ENCODE measurements around the gene CDC5L.

Gene CDC5L

DNA sequence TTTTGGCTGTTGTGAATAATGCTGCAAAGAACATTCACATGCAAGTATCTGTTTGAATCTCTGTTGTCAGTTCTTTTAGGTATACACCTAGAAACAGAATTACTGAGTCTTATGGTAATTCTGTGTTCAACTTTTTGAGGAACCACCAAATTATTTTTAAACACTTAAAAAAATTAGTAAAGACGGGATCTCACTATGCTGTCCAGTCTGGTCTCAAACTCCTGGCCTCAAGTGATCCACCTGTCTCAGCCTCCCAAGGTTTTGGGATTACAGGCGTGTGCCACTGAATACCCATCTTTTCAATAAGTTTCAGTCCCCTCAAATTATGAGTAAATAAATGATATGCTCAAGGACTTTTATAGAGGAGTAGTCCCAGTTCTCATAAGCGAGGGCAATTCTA, 27.5 kb upstream of the CDC5L start:
- no peak for TF ChIP-seq ZFX (IDR thresholded peaks at IDR 0.05; ENCODE audit: borderline replicate concordance)

DNA sequence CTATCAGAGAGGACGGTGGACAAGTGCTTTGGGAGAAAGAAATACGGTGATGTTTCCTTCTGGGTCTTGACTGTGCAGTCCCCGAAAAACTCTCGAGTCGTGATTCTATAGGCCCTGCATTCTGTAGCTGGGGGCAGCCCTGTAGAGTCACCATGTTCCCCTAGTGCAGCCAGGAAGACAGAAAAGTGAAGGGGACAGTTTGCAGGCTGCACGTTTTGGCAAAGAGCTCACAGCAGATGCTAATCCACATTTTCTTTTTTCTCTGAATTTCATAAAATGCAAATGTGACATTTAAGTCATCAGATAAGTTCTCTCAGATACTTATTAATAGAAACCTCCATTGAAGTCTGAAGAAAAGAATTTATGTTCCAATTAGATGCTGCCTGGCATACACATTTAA, 25.6 kb upstream of the CDC5L start:
- H3K27ac ChIP-seq: no peak overlapping the region
- TF ChIP-seq ZFX (IDR thresholded peaks at IDR 0.05; ENCODE audit: borderline replicate concordance) (no peak), CTCF (IDR thresholded peaks at IDR 0.05) (no peak)

More for the DNA sequence above, 27.5 kb upstream of the CDC5L start:
- no peak overlapping the region for H3K27ac ChIP-seq

DNA sequence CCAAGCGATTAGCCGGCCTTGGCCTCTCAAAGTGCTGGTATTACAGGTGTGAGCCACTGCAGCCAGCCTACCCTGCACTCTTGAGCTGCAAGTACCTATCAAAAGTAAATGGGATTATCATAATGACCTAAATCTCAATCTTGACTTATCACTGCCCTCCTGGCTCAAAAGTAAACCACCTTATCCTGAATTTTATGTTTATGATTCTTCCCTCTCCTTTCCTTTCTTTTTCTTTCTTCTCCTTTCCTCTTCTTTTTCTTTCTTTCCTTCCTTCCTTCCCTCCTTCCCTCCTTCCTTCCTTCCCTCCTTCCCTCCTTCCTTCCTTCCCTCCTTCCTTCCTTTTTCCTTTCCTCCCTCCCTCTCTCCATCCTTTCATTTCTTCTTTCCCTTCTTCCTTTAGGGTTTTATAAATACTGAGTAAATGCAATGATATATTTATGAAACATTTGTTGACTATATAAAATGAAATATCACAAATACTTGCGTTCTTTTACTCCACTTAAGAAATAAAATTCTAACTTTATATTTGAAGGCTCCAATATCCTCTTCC, 24.1 kb upstream of the CDC5L start:
- H3K27ac ChIP-seq: no peak overlapping the region
- TF ChIP-seq ZFX (IDR thresholded peaks at IDR 0.05; ENCODE audit: borderline replicate concordance): no peak
- TF ChIP-seq CTCF (IDR thresholded peaks at IDR 0.05): no peak

GRCh38 chr6:44366781-44367180, 20.7 kb upstream of the CDC5L start:
- H3K27ac ChIP-seq: no peak overlapping the region
- TF ChIP-seq CTCF (IDR thresholded peaks at IDR 0.05) (no peak), ZFX (IDR thresholded peaks at IDR 0.05; ENCODE audit: borderline replicate concordance) (no peak)

- H3K27ac ChIP-seq: no peak overlapping the region
- TF ChIP-seq ZFX (IDR thresholded peaks at IDR 0.05; ENCODE audit: borderline replicate concordance) (no peak), CTCF (IDR thresholded peaks at IDR 0.05) (no peak)
These were observed 19.8 kb upstream of the CDC5L start for GRCh38 chr6:44367681-44368080.

DNA sequence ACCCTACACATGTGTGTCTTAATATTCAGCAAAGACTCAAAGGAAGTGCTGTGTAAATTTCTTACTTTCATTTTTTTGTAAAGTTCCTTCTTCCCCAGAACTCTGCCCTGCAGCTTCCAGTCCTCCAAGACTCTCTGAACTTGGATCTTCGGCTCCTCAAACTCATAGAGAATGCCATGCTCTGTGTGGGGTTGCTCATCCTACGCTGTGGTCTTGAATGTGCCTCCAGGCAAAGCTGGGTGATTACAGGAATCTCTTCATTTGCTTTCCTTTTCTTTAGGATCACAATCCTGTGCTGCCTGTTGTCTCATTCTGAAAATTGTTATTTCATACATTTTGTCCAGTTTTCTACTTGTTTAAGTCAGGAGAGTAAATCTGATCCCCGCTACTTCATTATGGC, 14.5 kb upstream of the CDC5L start:
- no peak overlapping the region for H3K27ac ChIP-seq
- TF ChIP-seq CTCF (IDR thresholded peaks at IDR 0.05) (no peak), ZFX (IDR thresholded peaks at IDR 0.05; ENCODE audit: borderline replicate concordance) (no peak)

- no peak for TF ChIP-seq ZFX (IDR thresholded peaks at IDR 0.05; ENCODE audit: borderline replicate concordance)
- no peak for TF ChIP-seq CTCF (IDR thresholded peaks at IDR 0.05)
- no peak overlapping the region for H3K27ac ChIP-seq
These were observed 13.7 kb upstream of the CDC5L start for GRCh38 chr6:44373787-44374186.

DNA sequence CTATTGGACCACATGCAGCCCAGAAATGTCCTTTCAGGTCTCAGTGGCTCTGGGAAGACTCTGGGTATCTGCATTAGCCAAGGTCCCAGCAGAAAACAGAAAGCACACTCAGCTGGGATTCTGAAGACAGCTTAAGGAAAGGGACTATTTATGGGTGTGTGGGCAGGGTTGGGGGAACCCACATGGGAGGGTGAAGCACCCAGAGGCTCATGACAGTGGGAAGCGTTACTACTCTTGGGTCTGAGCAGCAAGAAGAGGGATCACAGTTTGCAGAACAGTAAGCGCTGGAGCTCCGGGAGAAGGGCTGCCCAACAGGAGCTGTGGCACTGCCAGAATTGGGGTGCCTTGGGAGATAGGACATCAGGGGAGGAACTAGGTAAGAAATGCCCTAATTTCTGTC, 12.4 kb upstream of the CDC5L start:
- no peak overlapping the region for H3K27ac ChIP-seq
- TF ChIP-seq ZFX (IDR thresholded peaks at IDR 0.05; ENCODE audit: borderline replicate concordance) (no peak), CTCF (IDR thresholded peaks at IDR 0.05) (no peak)
